GM15510 (cell line): ENCODE data around the gene RBMS2.

Source experiments
- POLR2A ChIP-seq: IDR thresholded peaks from 3 replicates; pipeline ENCODE4 v1.6.1; 2011; ENCODE audit warnings: borderline replicate concordance; ENCODE audit not compliant: insufficient read length; ENCODE audit errors: extremely low read depth

RBMS2 gene, protein sequence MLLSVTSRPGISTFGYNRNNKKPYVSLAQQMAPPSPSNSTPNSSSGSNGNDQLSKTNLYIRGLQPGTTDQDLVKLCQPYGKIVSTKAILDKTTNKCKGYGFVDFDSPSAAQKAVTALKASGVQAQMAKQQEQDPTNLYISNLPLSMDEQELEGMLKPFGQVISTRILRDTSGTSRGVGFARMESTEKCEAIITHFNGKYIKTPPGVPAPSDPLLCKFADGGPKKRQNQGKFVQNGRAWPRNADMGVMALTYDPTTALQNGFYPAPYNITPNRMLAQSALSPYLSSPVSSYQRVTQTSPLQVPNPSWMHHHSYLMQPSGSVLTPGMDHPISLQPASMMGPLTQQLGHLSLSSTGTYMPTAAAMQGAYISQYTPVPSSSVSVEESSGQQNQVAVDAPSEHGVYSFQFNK

DNA sequence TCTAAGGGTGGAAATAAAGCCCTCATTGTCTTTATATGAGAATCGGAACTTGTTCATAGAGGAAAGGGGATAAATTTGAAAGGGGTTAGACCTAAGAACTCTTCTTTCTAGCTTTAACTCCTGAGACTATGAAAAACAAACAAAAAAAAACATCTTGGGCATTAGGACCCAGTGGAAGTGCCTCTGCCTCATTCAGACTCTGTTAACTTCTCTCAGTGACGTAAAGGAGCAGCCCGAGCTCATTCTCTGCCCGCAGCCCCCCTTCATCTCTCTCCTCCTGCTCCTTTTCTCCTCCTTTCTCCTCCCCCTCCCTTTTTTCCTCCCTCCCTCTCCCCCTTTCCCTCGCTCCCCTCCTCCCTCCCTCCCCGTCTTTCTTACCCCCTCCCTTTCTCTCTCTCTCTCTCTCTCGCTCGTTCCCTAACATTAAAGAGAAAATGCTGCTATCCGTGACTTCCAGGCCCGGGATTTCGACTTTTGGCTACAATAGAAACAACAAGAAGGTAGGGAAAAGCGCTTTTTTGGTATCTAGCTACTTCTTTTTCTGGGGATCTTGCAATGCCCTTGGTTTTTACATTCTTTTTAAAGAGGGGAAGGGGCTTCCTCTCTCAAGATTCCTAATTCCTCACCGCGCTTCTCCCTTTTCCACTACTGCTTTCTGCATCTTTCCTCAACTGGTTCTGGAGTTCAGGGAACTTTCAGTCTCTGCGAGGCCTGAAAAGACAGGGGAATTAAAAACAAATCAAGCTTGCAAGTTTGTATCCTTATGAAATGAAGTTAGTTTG is at the start of gene RBMS2:
TSS of gene RBMS2 (plus strand) at position 231 of the 782 bp plus-strand sequence. CDS start at position 435, 204 bp downstream.
- TF ChIP-seq POLR2A = no peak

DNA sequence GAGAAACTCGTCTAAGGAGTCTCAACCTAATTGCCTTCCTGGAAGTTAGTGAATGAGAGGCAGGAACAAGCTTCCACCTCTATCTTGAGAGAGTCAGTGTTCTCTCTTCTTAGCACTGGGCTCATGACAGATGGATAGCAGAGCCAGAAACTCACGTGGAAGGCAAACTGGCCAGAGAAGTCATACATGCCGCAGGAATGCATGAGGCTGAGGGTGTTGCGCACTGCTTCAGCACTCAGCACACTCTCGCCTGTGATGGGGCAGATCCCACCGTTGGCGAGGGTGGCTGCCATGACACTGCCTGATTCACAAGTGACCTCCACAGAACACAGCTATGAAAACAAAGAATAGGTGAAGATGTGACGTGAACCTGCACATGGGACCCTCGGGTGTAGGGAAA is 47.2 kb upstream of the RBMS2 start:
- no peak for TF ChIP-seq POLR2A

DNA sequence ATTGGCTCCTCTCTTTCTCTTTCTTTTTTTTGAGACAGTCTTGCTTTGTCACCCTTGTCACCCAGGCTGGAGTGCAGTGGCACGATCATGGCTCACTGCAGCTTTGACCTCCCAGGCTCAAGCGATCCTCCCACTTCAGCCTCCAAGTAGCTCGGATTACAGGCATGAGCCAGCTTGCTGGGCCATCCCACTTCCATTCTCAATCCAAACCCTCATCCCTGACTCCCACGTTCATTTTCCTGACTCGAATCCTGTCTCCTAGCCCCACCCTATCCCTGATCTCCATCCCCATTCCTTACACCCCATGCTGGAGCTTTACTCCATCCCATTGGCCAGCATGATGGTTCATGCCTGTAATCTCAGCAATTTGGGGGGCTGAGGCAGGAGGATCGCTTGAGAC is 45.5 kb upstream of the RBMS2 start:
- no peak for TF ChIP-seq POLR2A

DNA sequence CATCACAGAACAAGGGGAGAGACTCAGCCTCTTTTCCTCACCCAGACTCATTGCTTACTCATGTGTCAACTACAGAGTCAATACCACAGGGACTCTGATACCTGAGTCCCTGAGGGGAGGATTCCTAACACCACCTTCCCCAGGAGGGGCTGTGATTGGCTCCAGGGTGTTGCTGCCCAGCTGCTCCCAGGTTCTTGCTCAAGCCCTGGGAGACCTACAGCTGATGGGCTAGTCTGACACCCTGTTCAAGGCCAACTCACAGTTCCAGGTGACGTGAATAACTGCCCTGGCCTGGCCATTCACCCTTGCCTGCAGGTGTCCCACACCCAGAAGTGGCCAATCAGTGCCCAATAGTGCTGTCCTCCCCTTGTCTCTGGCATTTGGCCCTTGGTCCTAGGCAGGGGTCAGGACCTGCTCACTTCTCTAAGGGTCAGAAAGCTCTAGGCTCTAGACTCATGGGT is 44.6 kb upstream of the RBMS2 start:
- no peak for TF ChIP-seq POLR2A

DNA sequence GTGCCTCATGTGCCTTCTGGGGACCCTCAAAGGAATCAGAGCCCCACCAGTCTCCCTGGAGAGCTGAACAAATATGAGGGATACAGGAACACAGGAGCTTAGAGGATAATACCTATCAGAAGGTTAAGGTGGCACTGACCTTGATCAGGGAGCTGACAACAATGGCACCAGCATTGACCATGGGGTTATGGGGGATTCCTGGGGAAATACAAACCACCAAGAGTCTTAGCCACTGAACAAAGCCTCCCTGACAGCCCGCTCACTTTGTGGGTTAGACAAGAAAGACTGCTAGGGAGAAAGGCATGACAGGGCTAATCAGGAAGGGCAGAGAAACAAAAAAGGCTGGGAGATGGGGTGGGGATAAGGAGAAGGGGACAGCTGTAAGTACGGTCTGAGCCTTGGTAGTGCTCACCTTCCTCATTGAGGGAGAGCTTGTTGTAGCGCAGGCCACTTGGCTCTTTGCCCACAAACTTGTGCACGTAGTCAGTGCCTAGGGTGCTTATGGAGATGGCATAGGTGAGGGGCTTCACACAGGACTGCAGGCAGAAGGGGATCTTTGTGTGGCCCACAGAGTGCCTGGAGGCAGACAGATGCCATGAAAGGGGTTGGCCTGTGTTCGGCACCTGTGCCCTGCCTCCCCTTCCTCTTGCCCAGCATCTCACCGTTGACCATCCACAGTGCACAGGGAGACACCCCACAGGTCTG is 43.9 kb upstream of the RBMS2 start:
- TF ChIP-seq POLR2A = no peak

DNA sequence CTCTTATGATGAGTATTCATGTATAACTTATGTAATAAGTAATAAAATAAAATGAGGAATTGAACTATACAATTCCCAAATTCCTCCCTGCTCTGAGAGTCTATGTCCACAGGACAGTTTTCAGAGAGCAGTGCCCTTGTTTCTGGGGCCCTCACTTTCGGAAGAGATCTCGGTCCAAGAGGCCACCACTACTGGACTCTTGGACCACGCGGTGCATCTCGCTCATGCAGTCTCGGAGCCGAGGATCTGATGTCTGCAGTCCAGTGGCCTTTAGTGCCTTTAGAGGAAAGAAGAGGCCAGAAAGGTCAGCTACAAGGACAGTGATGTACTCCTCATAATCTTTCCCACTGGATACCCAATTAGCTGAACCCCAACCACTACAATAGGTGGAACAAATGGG is 42.0 kb upstream of the RBMS2 start:
- no peak for TF ChIP-seq POLR2A

DNA sequence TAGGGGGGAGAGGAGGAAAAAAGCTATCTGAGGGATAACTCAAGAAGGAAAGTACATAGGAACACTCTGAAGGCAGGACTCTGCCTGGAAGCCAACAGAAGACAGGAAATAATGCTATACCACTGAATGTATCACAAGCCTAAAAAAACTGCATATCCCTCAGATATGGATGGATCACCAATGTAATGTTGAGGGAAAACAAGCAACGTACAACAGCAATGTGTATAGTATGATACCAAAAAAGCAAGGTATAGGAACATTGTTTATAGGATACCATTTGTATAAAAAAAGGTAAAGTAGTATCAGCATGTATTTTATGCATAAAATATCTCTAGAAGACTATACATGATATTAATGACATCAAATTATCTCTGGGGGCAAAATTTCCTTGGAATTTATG is 37.1 kb upstream of the RBMS2 start:
- TF ChIP-seq POLR2A = no peak

DNA sequence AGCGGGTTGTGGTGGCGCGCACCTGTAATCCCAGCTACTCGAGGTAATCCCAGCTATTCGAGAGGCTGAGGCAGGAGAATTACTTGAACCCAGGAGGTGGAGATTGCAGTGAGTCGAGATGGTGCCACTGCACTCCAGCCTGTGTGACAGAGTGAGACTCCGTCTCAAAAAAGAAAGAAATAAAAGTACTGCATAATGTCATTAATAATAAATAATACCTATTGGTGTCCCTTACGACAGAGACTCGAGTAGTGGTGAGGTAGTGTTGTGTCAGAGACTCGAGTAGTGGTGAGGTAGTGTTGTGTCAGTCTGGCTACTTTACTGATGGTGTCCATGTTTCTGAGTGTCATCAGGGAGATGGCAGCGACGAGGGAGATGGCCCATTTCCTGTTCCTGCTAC is 34.9 kb upstream of the RBMS2 start:
- TF ChIP-seq POLR2A = no peak

DNA sequence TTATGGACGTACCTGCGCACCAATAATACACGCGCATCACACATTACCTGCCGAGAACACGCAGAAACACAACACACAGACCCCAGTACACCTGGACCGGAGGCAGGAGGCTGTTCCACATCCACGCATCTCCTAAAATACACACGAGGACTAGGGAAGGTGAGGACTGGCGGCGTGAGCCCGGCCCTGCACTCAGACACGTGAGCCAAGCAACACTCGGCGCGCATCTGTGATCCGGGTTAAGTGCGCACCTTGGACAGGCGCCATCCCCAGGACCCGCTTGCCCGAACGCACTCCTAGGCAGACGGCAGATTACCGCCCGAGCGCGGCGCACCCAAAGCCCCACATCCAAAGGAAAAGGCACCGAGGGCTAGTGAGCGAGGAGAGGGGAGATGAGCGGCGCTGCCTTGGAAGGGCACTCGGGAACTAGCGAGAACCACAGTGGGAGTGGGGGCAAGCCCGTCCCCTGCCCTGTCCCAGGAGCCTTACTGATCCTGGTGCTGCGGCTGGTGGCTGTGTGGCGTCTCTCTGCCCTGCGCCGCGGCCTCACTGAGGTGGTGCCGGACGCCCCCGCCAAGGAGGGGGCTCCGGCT is 34.1 kb upstream of the RBMS2 start:
- no peak for TF ChIP-seq POLR2A

DNA sequence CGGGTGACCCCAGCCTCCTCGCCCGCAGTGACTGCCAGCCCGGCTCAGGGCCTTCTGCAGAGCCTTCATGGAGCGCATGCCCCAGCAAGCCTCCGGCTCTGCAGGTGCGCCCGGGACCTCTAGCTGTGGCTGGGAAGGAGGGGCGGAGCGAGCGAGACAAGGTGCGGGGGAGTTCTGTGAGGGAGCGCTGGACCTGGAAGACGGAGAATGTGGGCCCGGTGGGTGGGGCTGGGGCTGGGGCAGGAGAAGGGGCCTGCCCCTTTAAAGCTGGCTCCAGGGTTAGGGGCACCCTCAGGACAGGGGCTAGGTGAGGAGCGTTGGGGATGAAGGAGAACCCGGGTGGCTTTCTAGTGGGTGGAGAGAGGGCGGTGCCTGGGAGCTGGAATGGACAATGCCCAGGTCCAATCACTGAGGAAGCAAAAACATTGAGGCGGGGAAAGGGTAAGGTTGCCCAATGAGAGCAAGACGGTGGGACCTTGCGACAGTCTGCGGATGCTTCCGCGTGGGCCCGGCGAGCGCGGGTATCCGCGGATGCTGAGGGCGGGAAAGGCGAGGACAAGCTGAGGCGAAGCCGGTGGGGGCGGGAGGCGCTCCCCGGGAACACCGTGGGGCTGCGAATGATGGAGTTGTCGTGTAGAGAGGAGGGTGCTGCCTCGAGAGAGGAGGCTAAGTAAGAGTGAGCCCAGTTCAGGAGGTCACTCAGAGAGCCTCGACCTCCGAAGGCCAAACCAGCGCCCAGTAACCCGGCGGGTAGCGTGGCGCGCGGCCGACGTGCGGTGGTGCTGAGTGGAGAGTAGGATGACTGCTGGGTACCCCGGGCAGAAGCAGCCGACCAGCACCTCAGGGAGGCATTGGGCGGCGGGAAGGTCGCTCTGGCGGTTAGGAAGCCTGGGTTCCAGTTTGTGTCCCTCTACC is 33.3 kb upstream of the RBMS2 start, which contains the start of gene GLS2:
TSS of gene GLS2 (minus strand) at position 121 of the 915 bp plus-strand sequence. CDS start at position 78, 43 bp downstream.
- no peak for TF ChIP-seq POLR2A

DNA sequence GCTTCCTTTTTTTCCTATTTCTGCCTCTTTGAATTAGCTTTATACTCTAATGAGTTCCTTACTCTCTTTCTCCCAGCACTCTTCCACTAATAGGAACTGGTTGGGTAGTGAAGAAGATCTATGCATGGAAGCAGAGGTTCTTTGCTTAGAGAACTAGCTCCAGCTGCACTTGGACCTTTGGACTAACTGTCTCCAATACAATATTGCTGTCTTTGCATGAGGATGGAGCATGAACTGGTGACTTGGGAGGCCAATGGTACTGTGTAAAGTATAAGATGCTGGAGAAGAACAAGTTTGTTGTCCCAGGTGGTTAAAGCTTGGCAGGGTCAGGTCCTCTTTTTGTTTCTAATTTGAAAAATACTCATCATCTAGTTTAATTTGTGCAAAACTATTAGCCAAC is 31.3 kb upstream of the RBMS2 start:
- no peak for TF ChIP-seq POLR2A

DNA sequence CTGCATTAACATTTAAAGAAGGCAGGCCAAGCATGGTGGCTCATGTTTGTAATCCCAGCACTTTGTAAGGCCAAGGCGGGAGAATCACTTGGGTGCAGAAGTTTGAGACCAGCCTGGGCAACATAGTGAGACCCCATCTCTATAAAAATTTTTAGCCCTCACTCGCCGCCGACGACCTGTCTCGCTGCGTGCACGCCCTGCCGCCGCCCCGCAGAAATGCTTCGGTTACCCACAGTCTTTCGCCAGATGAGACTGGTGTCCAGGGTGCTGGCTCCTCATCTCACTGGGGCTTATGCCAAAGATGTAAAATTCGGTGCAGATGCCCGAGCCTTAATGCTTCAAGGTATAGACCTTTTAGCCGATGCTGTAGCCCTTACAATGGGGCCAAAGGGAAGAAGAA is 10.8 kb upstream of the RBMS2 start:
- no peak for TF ChIP-seq POLR2A

DNA sequence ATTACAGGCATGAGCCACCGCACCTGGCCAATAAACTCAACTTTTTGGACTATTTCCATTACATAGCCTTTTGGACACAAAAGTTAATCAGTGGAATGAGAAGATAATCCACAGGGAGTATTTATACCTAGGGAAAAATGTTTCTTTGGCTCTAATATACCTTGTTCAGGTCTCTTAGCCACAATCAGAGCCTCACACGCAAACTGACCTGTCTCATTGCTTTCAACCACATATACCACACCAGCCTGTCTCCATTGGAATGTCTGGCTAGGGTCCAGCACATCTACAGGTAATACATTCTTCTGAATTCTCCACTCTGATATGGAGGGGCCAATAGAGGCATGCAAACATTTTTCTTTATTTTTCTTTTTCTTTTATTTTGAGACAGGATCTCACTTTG is 3.8 kb upstream of the RBMS2 start:
- no peak for TF ChIP-seq POLR2A

DNA sequence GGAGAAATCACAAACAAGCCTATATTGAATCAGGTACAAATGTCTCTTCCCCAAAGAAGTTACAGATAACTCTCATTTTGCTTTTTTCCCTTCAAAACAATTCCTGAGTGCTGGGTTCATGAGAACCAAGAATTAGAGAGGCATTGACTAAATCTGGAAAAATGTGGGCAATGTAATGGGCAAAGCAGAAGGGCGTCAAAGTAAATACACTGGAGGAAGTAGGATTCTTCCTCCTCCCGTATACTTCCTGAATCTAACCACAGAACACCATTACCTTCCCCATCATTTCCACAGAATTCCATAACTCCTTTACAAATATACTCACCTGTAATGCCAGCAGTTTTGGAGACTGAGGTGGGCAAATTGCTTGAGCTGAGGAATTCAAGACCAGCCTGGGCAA is 3.0 kb upstream of the RBMS2 start:
- no peak for TF ChIP-seq POLR2A
